Measurements from ENCODE around the gene DIP2B. TPM values are rescaled to one million over a fixed set of nuclear protein-coding genes. Genes with fewer than 3 reads are reported as not detected.

DIP2B gene
- total RNA-seq, 2 experiments from 2014 or later = 17.0 to 24.1 TPM

DNA sequence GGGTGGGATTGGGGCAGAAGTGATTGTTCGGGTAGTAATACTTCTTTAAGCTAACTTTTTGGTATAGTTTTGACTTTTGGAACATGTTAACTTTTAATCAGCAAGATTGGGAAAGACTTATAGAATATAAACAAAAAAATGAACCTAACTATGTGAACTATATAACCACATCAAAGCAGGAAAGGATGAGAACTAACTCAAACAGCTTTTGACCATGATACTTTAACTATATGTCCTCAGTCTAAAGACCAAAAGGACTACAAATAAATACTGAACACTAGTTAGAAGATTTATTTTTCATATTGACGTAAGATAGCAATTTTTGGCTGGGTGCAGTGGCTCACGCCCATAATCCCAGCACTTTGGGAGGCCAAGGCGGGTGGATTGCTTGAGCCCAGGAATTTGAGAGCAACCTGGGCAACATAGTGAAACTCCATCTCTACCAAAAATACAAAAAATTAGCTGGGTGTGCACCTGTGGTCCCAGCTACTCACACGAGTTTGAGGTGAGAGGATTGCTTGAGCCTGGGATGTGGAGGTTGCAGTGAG lies 150.7 kb downstream of the DIP2B start:
- ChIA-PET CTCF (ENCODE audit: unreplicated experiment) (no interaction called here), POLR2A (interaction anchor here (0.6 to 1.6 kb wide), 3 partner anchors 12 to 1177 kb away, joined by 3 to 6 read pairs (median 3); no protein-coding TSS in a partner anchor)
- BruUV-seq (replicated peaks) = no TSS peak
- Histone ChIP-seq H3K4me3 (ENCODE audit: low read depth, low read length, poor library complexity, severe bottlenecking) (no peak overlapping the region), H2AFZ (ENCODE audit: low read length) (no peak overlapping the region), H4K20me1 (ENCODE audit: insufficient read depth, low read length) (no peaks in the 10 kb centered on the region), H3K4me1 (ENCODE audit: insufficient read depth, low read length, poor library complexity, severe bottlenecking) (no peaks in the 10 kb centered on the region), H3K4me2 (ENCODE audit: low read length) (no peak overlapping the region), H3K9me2 (ENCODE audit: insufficient read depth, low read length) (no peaks in the 10 kb centered on the region), H3K27ac (ENCODE audit: low read depth, low read length, poor library complexity, severe bottlenecking) (no peak overlapping the region), H3K9me3 (ENCODE audit: low read length) (no peaks in the 10 kb centered on the region), H3K79me2 (ENCODE audit: insufficient read depth, low read depth, low read length) (no peaks in the 10 kb centered on the region), H3K36me3 (ENCODE audit: insufficient read depth, low read length) (0 out of 2 replicates have a peak, but pooled peaks cover 5% of the 10 kb centered on the region)
- intact Hi-C loops (cut with micrococcal nuclease; ENCODE audit: unreplicated experiment) = no loop called here
- TF ChIP-seq CTCF (conservative IDR thresholded peaks at IDR 0.05; ENCODE audit: low read length) = no peak
- no peak for TF ChIP-seq EZH2phosphoT487 (IDR thresholded peaks at IDR 0.05; ENCODE audit: borderline replicate concordance, low read depth, low read length)
- DNase-seq (ENCODE audit: low spot score) = no peak

DNA sequence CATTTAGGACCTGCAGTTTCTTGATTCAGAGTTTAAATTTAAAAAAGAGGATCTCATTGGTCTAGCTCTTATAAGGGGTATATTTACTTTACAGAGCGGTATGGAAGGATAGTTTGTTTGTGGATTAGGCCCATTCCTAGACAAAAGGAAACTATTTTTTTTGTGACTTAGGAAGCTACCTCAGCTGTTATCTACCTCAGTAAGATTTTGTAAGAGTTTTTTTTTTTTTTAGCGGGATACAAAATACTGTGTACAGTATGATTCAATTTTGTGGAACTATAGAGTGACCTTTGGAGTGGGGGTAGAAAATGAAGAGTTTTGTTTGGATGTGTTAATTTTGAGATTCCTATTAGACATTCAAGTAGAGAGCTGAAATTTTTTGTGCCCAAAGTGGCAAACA lies 154.5 kb downstream of the DIP2B start:
- no peak overlapping the region for H3K4me3 ChIP-seq (ENCODE audit: low read depth, low read length, poor library complexity, severe bottlenecking)
- CTCF ChIA-PET (ENCODE audit: unreplicated experiment) = no interaction called here
- H3K79me2 ChIP-seq (ENCODE audit: insufficient read depth, low read depth, low read length) = no peaks in the 10 kb centered on the region
- no peak overlapping the region for H2AFZ ChIP-seq (ENCODE audit: low read length)
- no peaks in the 10 kb centered on the region for H4K20me1 ChIP-seq (ENCODE audit: insufficient read depth, low read length)
- no TSS peak for BruUV-seq (replicated peaks)
- no peaks in the 10 kb centered on the region for H3K4me1 ChIP-seq (ENCODE audit: insufficient read depth, low read length, poor library complexity, severe bottlenecking)
- POLR2A ChIA-PET = interaction anchor here (0.6 to 1.1 kb wide), 2 partner anchors 10 to 122 kb away, joined by 3 read pairs; no protein-coding TSS in a partner anchor
- no peak overlapping the region for H3K27ac ChIP-seq (ENCODE audit: low read depth, low read length, poor library complexity, severe bottlenecking)
- H3K4me2 ChIP-seq (ENCODE audit: low read length) = no peak overlapping the region
- no peaks in the 10 kb centered on the region for H3K9me3 ChIP-seq (ENCODE audit: low read length)
- H3K9me2 ChIP-seq (ENCODE audit: insufficient read depth, low read length) = no peaks in the 10 kb centered on the region
- intact Hi-C loops (cut with micrococcal nuclease; ENCODE audit: unreplicated experiment) = no loop called here
- TF ChIP-seq EZH2phosphoT487 (IDR thresholded peaks at IDR 0.05; ENCODE audit: borderline replicate concordance, low read depth, low read length) (no peak), CTCF (conservative IDR thresholded peaks at IDR 0.05; ENCODE audit: low read length) (no peak)
- DNase-seq (ENCODE audit: low spot score) = no peak
- H3K36me3 ChIP-seq (ENCODE audit: insufficient read depth, low read length) = 0 out of 2 replicates have a peak, but pooled peaks cover 7% of the 10 kb centered on the region

DNA sequence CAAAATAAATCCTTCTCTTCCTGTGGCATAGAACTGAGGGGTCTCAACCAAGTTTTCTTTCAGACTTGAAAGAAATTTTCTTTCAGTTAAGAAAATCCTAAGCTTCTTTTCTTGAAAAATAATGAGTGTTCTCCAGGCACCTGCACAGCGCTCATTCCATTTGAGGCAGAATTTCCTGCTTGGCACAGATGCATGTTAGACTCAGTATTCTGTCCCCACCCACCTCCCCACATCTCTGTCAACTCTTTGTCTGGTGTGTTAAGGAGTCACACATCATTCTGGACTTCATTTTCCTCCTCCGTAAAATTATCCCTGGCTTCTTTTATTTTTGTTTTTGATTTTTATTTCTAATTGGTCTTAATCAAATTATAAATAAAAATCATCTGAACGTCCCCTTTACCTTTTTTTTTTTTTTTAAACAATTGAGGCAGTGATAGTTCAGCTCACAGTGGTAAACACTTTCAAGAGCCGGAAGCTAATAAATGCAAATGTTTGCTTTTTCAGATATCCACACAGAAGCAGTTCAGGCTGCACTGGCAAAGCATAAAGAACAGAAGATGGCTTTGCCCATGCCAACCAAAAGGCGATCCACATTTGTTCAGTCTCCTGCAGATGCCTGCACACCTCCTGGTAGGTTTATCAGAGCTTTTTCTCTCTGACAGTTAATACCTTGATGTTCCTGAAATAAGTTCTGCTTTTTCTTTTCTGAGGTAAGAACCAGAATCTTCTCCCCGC lies 155.1 kb downstream of the DIP2B start:
- no TSS peak for BruUV-seq (replicated peaks)
- intact Hi-C loops (cut with micrococcal nuclease; ENCODE audit: unreplicated experiment) = no loop called here

More for the DNA sequence above, 155.1 kb downstream of the DIP2B start:
- ChIA-PET CTCF (ENCODE audit: unreplicated experiment) (no interaction called here), POLR2A (interaction anchor here (1.1 kb wide), 1 partner anchor 10 kb away, joined by 3 read pairs; no protein-coding TSS in a partner anchor)
- Histone ChIP-seq H3K9me3 (ENCODE audit: low read length) (no peaks in the 10 kb centered on the region), H3K4me1 (ENCODE audit: insufficient read depth, low read length, poor library complexity, severe bottlenecking) (no peaks in the 10 kb centered on the region), H3K4me2 (ENCODE audit: low read length) (no peak overlapping the region), H3K36me3 (ENCODE audit: insufficient read depth, low read length) (0 out of 2 replicates have a peak, but pooled peaks cover 7% of the 10 kb centered on the region), H3K79me2 (ENCODE audit: insufficient read depth, low read depth, low read length) (no peaks in the 10 kb centered on the region), H4K20me1 (ENCODE audit: insufficient read depth, low read length) (no peaks in the 10 kb centered on the region), H3K4me3 (ENCODE audit: low read depth, low read length, poor library complexity, severe bottlenecking) (no peak overlapping the region), H2AFZ (ENCODE audit: low read length) (no peak overlapping the region), H3K27ac (ENCODE audit: low read depth, low read length, poor library complexity, severe bottlenecking) (no peak overlapping the region), H3K9me2 (ENCODE audit: insufficient read depth, low read length) (no peaks in the 10 kb centered on the region)
- TF ChIP-seq CTCF (conservative IDR thresholded peaks at IDR 0.05; ENCODE audit: low read length) = no peak
- TF ChIP-seq EZH2phosphoT487 (IDR thresholded peaks at IDR 0.05; ENCODE audit: borderline replicate concordance, low read depth, low read length) = no peak
- no peak for DNase-seq (ENCODE audit: low spot score)
